Measurements from ENCODE around the gene VAT1.
A peak's percentile ranks its signal among the peaks of the same experiment; 100 is the strongest.

Gene VAT1

DNA sequence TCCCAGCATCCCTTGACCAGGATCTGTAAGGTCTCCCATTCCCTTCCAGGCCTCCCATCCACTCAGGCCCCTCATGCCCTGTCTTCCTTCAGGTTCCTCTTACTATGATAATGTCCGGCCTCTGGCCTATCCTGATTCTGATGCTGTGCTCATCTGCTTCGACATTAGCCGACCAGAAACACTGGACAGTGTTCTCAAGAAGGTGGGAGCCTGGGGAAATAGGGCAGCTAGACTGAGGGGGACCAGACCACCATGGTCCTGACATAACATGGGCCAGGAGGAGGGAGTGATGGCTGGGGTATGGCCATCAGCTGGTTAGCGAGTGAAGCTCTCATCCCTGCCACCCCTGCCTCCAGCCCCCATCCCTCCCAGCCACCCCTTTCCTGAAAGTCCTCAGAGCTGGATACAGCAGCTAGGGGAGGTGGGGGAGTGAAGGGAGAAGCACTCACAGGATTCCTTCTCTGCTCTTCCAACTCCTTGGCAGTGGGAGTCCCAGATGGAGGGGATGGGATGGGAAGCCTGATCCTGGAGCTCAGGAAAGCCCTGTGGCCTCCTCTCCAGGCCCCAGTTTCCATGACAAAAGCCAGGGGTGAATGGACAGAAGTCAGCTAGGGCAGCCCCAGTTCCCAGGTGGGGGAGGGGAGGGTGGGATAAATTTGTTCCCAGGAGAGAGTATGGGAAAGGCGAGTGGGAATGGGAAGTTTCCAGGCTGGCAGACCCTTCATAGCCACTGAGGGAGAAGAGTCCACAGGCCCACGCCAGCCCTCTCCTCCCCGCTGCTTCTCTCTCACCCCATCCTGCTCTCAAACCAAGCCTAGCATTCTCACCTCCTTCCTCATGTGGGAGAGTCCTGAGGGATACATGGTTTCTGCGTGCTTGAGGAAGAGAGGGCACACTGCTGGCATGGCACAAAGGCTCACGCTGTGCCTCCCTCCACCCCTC is 5.2 kb upstream of the VAT1 start:
- DNase-seq (ENCODE audit: low read depth in 2 of 2), result no peak

DNA sequence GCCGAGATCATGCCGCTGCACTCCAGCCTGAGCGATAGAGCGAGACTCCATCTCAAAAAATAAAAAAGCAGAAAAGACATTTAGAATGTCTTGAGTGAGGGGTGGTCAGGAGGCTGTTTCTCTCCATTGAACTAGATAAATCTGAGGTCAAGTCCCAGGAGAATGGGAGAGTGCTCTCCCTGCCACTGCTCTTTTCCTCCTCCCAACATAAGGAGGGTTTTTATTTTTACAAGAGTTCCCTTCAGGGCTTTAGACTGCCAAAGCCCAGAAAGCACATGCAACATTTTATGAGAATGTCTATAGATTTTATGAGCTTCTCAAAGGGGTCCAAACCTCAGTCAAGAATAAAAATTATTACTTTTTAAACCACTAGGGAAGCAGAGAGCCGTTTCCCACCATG is 4.4 kb upstream of the VAT1 start:
- no peak for DNase-seq (ENCODE audit: low read depth in 2 of 2)

DNA sequence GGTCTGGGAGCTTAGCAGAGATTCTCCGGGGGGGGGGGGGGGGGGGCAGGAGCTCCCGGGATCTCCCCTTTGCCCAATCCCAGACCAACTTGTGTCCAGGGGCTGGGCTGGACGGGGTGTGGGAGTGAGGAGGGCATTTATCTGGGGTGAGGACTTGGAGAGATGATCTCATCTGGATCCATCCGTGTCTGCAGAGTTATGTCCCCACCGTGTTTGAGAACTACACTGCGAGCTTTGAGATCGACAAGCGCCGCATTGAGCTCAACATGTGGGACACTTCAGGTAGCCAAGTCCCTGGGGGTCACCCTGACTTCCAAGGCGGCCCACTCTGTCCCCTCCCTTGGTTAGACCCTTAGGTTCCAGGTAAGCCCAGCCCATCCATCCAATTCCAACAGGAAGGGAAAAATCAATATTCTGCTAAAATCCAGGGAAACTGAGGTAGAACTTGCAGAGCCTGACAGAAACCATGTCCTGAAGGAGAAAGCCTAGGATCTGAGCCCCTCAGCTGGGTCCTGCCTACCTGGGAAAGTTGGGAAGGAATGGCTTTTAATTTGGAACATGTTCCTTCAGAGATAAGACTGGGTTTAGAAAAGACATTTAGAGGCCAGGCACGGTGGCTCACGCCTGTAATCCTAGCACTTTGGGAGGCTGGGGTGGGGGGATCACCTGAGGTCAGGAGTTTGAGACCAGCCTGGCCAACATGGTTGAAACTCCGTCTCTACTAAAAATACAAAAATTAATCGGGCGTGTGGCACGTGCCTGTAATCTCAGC is 3.8 kb upstream of the VAT1 start:
- no peak for DNase-seq (ENCODE audit: low read depth in 2 of 2)

DNA sequence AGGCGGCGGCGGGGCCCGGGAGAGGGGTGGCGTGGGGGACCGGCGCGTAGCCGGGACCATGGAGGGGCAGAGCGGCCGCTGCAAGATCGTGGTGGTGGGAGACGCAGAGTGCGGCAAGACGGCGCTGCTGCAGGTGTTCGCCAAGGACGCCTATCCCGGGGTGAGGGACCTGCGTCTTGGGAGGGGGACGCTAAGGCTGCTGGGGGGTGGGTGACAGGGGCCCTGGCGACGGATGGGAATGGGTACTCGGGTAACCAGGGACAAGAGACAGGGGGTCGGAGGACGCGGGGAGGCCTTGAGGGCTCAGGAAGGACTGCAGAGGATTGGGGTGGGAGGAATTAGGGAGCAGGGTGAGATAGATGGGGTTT is 3.1 kb upstream of the VAT1 start:
- no peak for DNase-seq (ENCODE audit: low read depth in 2 of 2)

DNA sequence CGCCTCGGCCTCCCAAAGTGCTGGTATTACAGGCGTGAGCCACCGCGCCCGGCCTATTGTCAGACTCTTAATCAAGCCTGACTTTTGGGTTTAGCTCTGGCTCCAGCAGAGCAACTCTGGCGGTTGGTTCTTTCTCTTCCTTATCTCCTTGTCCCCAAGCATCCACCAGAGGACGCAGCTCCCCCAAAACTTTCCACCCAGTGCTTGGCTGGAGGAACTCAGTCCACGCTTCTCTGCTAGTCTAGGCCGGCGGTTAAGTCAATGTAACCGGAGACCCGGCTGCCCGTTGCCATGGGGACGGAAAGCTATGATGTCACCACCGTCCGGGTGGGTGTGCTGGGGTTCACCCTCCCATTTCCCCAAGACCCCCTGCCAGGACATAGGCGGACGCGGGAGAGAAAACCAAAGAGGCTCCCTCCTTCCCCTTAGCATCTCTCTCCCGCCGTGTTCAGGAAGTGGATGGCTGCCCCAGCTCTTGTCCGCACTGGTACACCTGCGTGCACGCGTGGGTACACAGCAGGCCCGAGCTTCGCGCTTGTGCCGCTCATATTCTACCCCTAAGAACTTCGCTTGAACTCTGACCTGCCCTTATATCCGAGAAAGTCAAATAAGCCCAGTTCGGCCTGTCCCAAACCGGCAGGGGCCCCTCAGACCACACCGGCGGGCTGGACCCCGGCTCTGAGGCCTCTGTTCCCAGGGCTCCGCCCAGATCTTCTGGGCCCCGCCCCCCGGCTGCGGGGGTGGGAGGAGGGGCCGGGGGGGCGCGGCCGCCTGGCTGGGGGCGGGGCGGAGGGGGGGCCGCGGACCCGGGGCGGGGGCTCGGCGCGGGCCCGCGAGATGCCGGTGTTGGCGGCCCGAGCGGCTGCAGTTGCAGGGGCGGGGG is 2.5 kb upstream of the VAT1 start, which contains the start of gene RND2:
Gene RND2, plus strand, starts transcription at position 825 of the 883 bp plus-strand sequence. CDS start 117 bp downstream, outside the sequence.
- DNase-seq (ENCODE audit: low read depth in 2 of 2), result peak; percentile 87 to 88

DNA sequence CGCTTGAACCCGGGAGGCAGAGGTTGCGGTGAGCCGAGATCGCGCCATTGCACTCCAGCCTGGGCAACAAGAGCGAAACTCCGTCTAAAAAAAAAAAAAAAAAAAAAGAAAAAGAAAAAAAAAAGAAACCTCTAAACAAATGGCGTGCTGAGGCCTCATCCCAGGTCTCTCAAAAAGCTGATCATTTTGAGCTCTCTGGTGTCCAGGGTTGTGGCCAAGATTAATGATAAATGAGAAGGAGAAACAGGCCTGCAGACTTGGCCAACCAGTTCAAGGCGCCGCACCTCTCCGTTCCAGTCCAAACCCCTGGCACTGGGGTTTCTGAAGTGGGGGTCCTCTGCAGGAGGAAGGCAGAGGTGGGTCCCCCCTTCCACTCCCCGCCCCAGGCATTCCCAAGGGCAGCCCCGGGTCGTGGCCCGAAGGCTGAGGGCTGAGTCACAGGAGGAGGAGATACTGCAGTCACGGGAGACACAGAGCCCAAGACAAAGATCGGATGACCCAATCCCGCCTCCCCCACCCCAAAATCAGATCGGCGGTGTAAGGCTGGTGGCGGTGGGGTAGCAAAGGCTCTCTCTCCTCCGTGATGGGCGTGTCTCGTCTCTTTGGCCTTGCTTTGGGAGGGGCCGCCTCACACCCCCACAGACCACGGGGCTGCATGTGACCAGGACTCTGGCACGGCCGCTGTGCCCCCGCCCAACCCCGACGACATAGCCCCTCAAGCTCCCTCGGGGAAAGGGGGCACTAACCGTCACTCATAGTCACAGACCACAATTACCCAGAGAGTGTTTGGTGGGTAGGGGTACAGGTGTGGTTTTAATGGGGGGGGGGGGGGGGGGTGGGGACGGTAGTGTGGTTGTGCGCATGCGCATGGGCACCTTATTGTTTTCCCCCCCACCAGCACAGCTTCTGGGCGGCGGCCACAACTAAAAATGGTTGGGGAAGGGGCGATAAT is 1.1 kb downstream of the VAT1 start:
- no peak for DNase-seq (ENCODE audit: low read depth in 2 of 2)

DNA sequence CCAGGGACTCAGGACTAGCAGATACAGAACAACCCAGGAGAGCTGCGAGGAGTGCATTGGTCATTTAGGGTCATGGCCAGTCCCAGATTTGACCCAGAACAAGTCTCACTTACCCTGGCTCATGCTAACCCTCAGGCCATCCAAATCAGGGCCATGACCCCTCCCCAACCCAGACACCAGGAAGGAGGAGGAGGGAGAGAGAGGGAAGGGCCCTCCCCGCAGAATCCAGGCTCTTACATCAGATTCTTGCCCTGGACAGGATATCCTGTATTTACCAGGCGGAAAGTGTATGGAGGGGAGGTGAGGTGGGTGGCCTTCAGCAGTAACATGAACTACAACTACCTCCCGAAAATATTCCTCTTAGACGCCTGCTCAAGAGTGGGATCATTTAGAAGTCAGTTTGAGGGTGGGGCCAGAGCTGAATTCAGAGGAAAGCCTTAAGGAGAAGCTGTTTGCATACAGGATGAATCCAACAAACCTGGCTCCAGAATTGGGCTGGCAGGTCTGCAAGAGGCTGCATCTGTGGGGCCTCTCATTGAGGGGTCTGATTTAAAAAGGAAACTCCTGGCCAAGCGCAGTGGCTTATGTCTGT is 2.1 kb downstream of the VAT1 start:
- no peak for DNase-seq (ENCODE audit: low read depth in 2 of 2)

DNA sequence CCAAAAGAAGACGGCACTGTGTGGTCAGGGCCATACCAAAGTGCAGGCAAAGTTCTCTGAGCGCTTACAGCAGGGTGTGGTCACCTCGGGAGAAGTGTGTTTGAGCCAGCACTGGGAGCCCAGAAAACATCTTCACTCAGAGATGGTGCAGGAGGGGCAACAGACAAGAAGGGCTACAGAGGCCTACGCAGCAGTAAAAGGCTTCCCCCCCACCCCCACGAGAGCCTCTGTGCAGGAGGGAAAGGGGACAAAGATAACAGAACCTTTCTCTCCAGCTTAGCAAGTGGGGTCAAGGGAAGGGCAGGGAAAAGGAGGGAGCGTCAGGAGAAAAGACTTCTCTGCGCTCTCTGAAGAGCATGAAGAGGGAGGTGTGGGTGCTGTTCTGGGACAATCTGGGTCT is 2.8 kb downstream of the VAT1 start:
- no peak for DNase-seq (ENCODE audit: low read depth in 2 of 2)

DNA sequence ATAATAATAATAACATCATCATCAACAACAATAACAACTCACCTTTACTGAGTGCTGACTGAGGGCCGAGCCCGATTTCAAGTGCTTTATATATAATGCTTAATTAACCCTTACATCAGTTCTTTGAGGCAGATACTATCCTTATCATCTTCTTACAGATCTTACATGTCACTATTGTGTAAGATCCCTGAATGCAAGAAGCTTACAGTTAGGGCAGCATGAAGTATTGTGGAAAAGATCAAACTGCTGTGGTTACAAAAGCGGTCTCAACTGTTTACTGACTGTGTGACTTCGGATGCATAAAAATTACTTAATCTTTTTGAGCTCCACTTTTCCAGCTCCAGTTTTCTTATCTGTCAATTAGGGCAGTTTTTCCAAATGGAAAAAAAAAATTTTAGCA is 3.3 kb downstream of the VAT1 start:
- no peak for DNase-seq (ENCODE audit: low read depth in 2 of 2)

DNA sequence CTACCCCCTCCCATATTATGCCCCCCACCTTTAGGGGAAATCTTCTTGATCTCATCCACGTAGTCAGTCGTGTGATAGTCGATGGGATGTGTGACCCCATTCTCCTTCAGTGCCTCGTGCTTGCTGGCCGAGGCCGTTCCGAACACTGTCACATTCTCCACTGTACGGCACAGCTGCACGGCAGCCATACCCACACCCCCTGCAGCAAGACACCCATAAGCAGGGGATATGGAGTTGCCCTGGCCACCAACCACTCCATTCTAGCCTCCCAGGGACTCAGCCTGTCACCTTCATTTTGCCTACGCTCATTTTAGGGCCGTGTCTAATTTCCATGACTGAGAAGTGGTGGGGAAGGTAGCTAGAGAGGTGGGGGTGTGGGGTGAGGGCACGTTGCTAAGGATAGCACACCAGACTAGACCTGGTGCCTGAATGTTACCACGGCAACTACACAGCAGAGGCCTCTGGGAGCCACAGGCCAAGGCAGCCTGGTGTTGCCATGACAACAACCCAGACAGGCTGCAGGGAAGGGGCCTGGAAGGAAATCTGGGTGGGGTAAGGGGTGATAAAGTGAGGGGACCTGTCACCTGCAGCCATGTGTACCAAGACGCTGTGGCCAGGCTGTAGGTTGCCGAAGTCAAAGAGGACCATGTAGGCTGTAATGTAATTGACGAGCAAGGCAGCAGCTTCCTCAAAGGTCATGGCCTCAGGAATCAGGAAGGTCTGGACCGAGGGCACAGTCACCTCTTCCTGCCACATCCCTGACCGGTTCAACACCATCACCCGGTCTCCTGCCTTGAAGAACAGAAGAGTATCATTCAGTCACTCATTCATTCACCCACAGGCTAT is 4.0 kb downstream of the VAT1 start:
- no peak for DNase-seq (ENCODE audit: low read depth in 2 of 2)

DNA sequence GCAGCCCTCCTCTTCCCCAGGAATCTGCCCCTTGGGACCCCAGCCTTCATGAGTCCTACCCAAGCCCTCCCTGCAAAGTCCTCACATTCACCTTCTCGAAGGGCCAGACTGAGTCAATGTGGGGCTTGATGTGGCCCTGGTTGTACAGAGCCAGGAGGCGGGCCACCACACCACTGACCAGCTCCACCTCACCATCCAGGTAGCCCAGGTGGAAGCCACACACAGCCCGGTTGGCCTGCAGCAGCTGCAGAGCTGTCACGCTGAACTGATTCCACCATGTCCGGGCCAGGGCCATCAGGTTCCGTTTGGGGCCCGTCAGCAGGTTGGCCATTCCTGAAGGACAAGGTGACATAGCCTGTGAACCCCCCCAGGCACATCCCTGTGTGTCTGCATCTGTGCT is 6.0 kb downstream of the VAT1 start:
- DNase-seq (ENCODE audit: low read depth in 2 of 2), result no peak

DNA sequence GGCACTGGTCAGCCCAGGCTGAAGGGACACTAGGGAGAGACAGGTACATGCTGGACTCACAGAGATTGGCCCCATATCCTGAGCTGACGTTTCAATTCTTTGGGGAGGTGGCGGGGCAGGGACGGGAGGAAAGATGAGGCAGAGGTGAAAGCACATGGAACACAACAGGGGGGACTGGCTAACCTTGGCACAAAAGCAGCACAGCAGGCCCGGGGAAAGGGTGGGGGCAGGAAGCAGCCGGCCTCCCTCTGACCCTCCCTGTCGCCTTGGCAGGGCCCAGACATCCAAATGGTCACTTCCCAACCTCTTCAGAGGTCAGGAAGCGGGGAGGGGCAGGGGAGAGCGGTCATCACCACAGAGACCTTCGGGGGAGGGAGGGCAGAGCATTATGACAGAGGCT is 6.6 kb downstream of the VAT1 start:
- no peak for DNase-seq (ENCODE audit: low read depth in 2 of 2)

DNA sequence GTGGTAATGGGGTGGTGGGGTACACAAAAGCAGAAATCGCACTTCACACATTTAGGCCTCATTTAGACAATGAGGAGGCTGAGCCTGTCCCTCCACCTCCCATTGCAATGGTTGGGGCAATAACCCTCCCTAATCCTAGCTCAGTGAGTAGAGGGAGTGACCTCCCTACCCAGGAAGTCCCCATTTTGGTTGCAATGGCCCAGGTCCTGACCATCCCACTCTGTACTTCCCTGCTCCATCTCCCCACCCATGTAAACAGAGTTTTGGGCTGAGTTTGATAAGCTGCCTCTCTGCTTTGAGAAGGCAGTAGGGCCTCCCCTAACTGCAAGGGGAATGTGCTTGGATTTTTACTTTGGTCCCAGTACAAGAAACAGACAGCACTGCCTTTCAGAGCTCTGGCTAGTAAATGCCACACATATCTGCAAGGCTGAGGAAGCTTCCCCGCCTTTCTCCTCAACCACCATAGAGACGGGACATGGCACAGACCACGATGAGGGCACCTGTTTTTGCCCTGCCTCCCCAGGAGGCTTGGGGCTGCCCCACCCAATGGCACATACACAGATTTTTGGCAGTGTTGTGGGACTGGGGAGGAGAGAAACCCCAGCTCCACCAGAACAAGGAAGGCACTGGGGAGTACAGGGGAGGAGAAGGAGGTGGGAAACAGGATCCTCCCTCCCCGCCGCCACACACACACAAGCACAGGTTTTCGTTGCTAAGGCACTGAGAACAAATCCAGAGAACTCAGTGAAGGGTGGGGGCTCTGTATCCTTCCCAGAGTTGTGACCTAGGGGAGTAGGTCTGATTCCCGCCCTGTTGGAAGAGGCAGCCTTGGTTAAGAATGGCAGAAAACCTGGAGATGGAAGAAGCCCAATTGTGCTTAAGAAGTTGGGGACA is 7.3 kb downstream of the VAT1 start:
- DNase-seq (ENCODE audit: low read depth in 2 of 2), result no peak

DNA sequence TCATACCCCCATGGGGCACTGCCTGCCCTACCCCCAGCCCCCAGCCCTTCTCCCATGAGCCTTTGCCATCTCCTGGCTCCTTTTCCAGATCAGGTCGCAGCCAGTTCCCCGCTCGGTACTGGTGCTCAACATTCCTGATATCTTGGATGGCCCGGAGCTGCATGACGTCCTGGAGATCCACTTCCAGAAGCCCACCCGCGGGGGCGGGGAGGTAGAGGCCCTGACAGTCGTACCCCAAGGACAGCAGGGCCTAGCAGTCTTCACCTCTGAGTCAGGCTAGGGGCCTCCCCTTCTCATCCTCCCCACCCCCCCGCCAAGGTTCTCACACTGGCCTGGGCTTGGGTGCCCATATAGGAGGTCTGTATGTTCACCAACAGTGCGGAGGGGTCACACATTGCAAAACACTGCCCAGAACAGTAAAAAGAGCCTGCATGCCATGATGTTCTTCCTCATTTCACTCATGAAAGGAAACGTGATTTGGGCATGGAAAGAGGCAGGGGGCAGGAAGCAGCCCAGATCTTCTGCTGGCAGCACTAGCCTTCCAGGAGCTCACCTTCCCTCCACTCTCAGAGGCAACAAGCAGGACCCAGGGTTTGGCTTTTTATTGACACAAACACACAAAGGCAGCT is 8.1 kb downstream of the VAT1 start:
- DNase-seq (ENCODE audit: low read depth in 2 of 2), result no peak

DNA sequence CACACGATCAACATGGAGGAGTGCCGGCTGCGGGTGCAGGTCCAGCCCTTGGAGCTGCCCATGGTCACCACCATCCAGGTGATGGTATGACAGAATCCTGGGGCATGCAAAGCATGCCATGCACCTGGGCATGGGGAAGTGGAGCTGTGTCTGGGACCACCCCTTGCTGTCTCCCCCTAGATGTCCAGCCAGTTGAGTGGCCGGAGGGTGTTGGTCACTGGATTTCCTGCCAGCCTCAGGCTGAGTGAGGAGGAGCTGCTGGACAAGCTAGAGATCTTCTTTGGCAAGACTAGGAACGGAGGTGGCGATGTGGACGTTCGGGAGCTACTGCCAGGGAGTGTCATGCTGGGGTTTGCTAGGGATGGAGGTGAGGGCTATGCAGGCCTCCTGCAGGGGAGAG is 8.9 kb downstream of the VAT1 start:
- DNase-seq (ENCODE audit: low read depth in 2 of 2), result no peak

DNA sequence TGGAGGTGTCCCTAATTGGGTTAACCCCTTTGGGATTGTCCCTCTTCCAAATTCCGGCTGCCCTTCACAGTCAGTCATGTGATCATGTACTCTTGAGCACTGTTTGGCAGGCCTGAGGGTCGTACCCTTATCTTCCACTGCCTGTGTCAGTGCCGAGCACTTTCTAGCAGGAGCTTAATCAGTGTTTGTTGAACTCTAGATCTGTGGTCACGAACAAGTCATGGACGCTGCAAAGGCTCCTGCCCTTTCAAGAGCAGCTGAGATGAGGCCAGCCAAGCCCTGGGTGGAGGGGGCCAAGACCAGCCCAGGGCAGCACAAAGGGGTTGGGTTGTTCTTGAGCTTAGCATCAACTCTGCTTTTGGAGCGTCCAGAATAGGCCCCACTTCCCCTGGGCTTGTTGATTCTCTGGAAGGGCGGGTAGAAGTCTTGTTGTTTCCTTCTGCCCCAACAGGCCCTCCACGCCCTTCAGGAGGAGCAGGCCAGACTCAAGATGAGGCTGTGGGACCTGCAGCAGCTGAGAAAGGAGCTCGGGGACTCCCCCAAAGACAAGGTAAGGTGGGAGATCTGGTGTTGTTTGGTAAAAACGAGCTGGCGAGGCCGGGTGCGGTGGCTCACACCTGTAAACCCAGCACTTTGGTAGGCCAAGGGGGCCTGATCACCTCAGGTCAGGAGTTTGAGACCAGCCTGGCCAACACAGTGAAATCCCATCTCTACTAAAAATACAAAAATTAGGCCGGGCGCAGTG is 10.3 kb downstream of the VAT1 start:
- DNase-seq (ENCODE audit: low read depth in 2 of 2), result no peak

DNA sequence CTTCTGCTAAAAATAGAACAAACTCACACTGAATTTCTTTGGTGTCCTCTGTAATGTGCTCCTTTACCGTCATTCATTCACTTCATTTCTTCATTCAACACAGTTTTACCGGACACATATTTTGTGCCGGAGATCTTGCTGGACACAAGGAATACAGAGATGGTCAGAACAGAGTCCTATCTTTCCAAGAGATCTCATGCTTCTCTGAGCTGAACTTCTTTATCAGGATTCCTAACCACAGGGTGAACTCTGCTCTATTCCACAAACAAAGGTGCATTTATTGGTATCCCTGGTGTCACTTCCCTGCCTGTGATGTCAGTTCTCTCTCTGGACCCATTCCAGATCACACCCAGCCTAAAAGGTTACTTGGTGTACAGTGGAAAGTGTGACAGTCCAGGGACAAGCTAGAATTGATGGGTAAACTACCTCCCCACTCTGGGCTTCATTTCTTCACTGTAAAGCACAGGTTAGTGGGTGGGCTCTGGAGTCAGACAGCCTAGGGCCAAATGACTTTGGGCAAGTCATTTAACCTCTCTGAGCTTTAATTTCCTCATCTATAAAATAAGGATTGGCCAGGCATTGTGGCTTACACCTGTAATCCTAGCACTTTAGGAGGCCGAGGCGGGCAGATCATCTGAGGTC is 11.4 kb downstream of the VAT1 start:
- DNase-seq (ENCODE audit: low read depth in 2 of 2), result no peak
